GM12865 (cell line): ENCODE data around the gene MRTFA.
"Not testable (repeated sequence)": the region's sequence is repeated elsewhere in the genome, so short reads cannot be mapped to it uniquely, and the experiment has no call there.

ENCODE experiments used
- DNase-seq: peaks from one replicate; pipeline ENCODE4 v3.0.0; 2010; ENCODE audit warnings: low read depth
- H3K4me3 ChIP-seq: 2 replicates; pipeline ENCODE4 v1.5.1; 2011; ENCODE audit warnings: mild to moderate bottlenecking, low read depth, low read length, control low read depth
- CTCF ChIP-seq: IDR thresholded peaks from 2 replicates; pipeline ENCODE4 v1.5.1; 2011; ENCODE audit warnings: low read length, control low read depth, low read depth, inconsistent platforms; ENCODE audit not compliant: insufficient read depth; ENCODE audit errors: missing control alignments

MRTFA gene

DNA sequence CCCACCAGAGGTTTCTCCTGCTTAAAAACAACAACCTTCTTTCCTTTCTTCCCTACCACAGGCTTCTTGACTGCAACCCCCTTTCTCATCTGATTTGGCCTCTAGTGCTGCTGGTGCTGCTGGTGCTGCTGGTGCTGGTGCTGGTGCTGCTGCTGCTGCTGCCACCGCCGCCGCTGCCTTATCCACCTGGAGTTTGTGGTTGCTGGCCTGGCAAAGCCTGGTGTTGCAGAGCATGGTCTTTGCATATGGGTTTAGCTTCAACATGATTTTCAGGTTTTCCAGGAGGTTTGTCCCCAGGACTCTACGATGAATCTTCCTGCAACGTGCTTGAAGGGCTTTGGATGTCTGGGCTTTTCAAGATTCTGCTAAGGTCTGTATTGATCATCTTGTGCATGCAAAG is 49.7 kb downstream of the MRTFA start:
- no peak for DNase-seq
- TF ChIP-seq CTCF = no peak
- no peak overlapping the region for H3K4me3 ChIP-seq

DNA sequence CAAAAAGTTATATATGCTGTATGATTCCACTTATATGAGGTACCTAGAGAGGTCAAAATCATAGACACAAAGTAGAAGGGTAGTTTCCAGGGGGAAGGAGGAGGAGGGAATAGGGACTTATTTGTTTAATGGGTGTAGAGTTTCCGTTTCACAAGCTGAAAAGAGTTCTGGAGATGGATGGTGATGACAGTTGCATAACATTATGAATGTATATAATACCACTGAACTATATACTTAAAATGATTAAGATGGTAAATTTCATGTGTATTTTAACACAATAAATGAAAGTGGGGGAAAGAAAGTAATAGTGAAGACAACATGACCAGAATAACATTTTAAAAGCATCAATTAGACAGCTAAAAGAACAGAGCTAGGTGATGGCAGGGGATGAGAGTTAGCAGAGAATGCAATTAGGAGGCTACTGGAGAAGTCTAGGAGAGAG is 51.2 kb downstream of the MRTFA start:
- no peak for TF ChIP-seq CTCF
- peak; percentile 37 for DNase-seq
- no peak overlapping the region for H3K4me3 ChIP-seq

DNA sequence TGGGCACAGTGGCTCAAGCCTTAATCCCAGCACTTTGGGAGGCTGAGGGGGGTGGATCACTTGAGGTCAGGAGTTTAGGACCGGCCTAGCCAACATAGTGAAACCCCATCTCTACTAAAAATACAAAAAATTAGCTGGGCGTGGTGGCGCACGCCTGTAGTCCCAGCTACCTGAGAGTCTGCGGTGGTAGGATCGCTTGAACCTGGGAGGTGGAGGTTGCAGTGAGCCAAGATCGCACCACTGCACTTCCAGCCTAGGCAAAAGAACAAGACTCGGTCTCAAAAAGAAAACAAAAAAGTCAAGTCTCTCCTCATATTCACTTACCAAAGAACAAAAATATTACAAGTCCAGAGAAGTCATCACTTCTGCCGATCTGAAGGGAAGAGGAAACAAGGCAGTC is 51.8 kb downstream of the MRTFA start:
- H3K4me3 ChIP-seq, DNase-seq: not testable (repeated sequence)

DNA sequence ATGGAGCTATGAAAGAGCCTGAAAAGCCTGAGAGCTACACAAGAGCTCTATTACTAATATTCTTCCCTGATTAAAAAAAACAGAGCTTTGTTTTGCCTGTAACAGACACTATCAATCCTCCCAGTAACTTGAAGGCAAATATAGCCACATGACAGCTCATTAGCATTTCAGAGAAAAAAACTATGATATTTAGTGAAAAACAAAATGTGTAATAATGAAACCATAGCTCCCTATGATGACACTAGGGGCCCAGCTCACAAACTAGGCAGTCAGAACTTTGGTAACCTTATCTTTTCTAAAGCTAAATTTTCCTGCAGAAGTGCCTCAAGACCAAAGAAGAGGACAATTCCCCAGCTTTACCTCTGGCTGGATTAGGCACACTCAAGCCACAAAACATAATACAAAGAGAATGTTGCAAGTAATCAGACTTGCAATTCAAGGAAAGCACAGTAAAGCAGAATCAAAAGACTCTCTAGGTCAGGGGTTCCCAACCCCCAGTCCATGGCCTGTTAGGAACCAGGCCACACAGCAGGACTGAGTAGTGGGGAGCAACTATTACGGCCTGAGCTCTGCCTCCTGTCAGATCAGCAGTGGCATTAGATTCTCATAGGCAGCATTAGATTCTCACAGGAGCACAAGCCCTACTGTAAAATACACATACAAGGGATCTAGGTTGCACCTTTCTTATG is 53.3 kb downstream of the MRTFA start:
- no peak for TF ChIP-seq CTCF
- no peak overlapping the region for H3K4me3 ChIP-seq
- DNase-seq = peak; percentile 45

- DNase-seq = no peak
- TF ChIP-seq CTCF = no peak
Measured at GRCh38 chr22:40582063-40582462, 54.5 kb downstream of the MRTFA start.

DNA sequence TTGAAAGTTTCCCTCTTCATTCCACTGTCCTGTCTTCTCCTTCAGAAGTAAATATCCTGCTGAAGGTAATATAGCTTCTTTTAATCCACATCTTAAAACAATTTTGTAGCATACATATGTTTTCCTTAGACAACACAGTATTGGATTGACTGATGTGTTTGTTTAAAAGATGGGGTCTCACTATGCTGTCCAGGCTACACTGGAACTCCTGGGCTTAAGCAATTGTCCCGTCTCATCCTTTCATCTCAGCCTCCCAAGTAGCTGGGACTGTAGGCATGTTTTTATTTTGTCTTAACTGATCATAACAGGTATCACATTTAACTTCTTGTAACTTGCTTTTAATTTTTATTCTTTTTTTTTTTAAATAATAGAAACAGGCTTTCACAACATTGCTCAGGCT is 55.9 kb downstream of the MRTFA start:
- no peak for TF ChIP-seq CTCF
- H3K4me3 ChIP-seq = no peak overlapping the region
- DNase-seq = no peak

More at GRCh38 chr22:40582063-40582462, 54.5 kb downstream of the MRTFA start:
- H3K4me3 ChIP-seq = no peak overlapping the region

DNA sequence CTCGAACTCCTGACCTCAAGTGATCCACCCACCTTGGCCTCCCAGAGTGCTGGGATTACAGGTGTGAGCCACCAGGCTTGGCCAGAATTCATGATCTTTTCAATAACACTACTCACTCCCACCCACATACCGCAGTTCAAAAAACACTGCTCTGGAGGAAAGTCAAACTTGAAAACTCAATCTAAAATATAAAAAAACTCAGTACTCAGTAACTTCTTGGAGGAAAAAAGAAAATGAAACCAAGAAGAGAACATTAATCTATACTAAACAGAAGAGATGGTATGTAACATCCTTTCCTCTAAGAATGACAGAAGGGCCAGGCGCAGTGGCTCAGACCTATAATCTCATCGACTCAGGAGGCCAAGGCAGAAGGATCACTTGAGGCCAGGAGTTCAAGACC is 58.3 kb downstream of the MRTFA start:
- no peak for TF ChIP-seq CTCF
- H3K4me3 ChIP-seq = no peak overlapping the region
- DNase-seq = no peak
